Colonic mucosa (tissue), 4 donors: ENCODE results near the gene RAD51B. TPM values are rescaled to one million over a fixed set of nuclear protein-coding genes. Genes with fewer than 3 reads are reported as not detected.

Experiments
- DNase-seq: peaks from one replicate; pipeline ENCODE4 v3.0.0-alpha.2; 2020
- H3K27ac ChIP-seq: fragments of 200-600 bp; one replicate; pipeline ENCODE4 v1.8.0; 2021
- H3K27me3 ChIP-seq: fragments of 200-600 bp; one replicate; pipeline ENCODE4 v1.8.0; 2021
- H3K36me3 ChIP-seq: fragments of 200-600 bp; one replicate; pipeline ENCODE4 v1.8.0; 2021
- H3K4me1 ChIP-seq: fragments of 200-600 bp; one replicate; pipeline ENCODE4 v1.8.0; 2021; ENCODE audit warnings: mild to moderate bottlenecking
- H3K4me3 ChIP-seq: fragments of 200-600 bp; one replicate; pipeline ENCODE4 v1.8.0; 2021
- H3K9ac ChIP-seq, 2 donors: one replicate each; pipeline ENCODE4 v1.7.0; 2013; ENCODE audit warnings: control low read depth in 2 of 2, low read depth in 2 of 2, low read length in 2 of 2
- H3K9me3 ChIP-seq: fragments of 200-600 bp; one replicate; pipeline ENCODE4 v1.8.0; 2021
- CTCF ChIP-seq: fragments of 200-600 bp; IDR thresholded peaks from one replicate; pipeline ENCODE4 v1.8.0; 2022; ENCODE audit warnings: antibody characterized with exemption, mild to moderate bottlenecking
- intact Hi-C: fragments of 100-400 bp; cut with DNase I; formaldehyde crosslinking; loops from one replicate; pipeline ENCODE4 v1.14.1; 2022
- total RNA-seq, 2 donors: library from RNA; stranded (reverse); fragmentation: NEBNext Ultra II Directional in 1 of 2; extraction: Animal tissue kit (Norgen Biotek cat#: 25700) in 1 of 2; gene quantifications; one replicate each; pipeline ENCODE4 v1.2.1, GENCODE V29; 2021
- donor health status: healthy.
- donor health status: DM: no; HTN: no; CAD: no.
- donor health status: DM: no; HTN: no; CAD: no.

Gene RAD51B
- total RNA-seq, 2 donors from 2014 or later = 12.7 to 22.0 TPM

DNA sequence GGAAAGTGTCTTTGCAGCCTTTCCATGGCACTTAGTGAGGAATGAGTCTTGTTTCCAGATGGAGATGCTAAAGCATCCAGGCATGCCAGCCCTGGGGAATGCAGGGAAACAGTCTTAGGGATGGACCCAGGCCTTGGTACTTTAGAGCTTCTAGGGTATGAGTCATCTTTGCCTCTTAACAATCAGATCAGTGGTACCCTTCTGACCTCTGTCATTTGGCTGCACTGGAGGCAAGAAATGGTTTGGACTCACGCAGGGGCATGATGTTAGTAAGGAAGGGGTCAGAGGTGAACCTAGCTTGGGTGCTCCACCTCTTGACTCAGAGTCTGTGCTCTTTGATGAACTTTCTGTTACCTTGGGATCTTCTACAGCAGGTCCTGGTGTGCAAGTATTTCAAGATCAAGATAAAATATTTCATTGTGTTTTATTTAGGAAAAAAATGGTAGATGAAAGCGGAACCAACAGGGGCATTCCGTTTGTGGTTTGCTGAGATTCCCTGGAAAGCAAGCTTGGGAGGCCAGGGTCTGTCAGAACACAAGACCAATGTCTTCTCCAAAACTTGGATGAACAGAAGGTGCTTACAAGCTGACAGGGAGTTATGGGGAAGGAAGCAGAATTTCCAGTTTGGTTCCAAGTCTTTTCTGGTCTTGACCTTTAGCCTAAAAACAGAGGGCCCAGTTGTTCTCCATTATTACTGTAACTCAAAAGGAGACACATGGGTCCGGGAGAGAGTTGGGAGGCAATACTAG is 757.1 kb downstream of the RAD51B start:
- no peaks in the 10 kb centered on the region for H3K4me1 ChIP-seq
- H3K36me3 ChIP-seq = no peaks in the 10 kb centered on the region
- no peaks in the 10 kb centered on the region for H3K9me3 ChIP-seq
- H3K27ac ChIP-seq = no peak overlapping the region
- TF ChIP-seq CTCF = no peak
- H3K27me3 ChIP-seq = no peaks in the 10 kb centered on the region
- intact Hi-C loops = no loop called here
- H3K4me3 ChIP-seq = no peak overlapping the region
- no peak overlapping the region for H3K9ac ChIP-seq
- no peak for DNase-seq

DNA sequence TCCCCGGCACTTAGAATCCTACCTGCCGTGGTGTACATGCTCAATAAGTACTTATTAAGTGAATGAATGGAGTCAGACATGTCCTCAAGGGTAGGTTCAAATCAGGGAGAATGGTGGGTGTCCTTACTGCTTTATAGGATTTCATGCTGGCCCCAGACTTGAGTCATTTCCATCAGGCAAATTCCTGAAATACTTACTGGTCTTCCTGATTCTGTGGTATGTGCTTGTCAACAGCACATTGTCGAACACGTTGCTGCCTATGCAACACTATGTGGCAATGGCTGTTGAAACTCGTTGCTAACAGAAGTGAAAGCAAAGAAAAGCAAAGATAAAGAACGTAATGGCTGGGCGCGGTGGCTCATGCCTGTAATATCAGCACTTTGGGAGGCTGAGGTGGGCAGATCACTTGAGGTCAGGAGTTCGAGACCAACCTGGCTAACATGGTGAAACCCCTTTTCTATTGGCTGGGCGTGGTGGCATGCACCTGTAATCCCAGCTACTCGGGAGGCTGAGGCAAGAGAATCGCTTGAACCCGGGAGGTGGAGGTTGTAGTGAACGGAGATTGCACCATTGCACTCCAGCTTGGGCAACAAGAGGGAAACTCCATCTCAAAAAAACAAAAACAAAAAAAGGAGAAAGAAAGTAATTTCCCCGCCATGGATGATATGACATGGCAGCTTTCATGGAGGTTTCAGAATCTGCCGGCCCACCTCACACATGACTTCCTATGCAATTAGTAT is 758.4 kb downstream of the RAD51B start:
- Histone ChIP-seq H3K36me3 (no peaks in the 10 kb centered on the region), H3K9ac (no peak overlapping the region), H3K27ac (no peak overlapping the region), H3K27me3 (no peaks in the 10 kb centered on the region), H3K4me3 (no peak overlapping the region), H3K9me3 (no peaks in the 10 kb centered on the region), H3K4me1 (no peaks in the 10 kb centered on the region)
- DNase-seq = no peak
- TF ChIP-seq CTCF = no peak
- intact Hi-C loops = no loop called here

DNA sequence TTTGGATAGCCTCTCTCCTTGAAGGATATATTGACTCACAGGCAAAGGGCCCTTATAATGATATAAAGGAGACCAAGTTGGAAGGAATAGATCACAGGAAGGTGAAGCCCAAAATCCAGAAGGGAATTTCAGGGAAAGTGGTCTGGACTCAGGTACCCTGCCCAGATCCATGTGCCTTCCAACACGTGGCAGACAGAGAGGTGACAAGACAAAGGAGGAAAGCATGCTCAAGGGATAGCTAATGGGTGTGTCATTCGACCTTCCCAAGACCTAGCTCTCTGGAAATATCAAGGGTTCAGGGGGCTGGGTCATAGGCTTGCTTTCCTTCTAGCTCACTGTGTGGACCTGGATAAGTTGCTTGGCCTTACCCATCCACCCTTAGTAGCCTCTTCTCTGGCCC is 759.0 kb downstream of the RAD51B start:
- intact Hi-C loops = no loop called here
- no peak for DNase-seq
- no peak overlapping the region for H3K27ac ChIP-seq
- no peaks in the 10 kb centered on the region for H3K36me3 ChIP-seq
- H3K27me3 ChIP-seq = no peaks in the 10 kb centered on the region
- H3K4me3 ChIP-seq = no peak overlapping the region
- no peaks in the 10 kb centered on the region for H3K4me1 ChIP-seq
- no peak for TF ChIP-seq CTCF
- H3K9ac ChIP-seq = no peak overlapping the region
- no peaks in the 10 kb centered on the region for H3K9me3 ChIP-seq

DNA sequence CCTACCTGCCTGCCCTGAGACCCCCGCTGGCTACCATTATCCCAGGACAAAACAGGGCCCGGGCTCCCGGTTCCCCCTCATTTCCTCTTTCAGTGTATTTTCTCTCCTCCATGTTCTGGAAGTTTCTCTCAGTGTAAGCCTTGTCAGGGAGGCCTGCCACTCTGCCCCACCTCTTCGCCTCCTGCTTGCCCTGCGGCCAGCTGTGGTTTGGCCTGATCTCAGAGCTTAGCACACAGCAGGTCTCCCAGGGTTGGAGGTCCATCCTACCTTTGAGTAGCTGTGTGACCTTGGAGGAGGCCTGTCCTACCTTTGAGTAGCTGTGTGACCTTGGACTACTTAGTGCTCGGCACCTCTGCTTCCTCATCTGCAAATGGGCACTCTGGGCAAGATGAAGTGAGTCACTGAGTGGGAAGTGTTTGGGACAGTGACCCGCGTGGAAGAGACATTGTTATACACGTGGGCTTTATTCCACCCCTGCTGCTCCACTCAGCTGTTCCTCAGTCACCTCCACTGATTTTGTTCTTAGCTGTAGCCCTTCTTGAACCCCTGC is 760.6 kb downstream of the RAD51B start:
- Histone ChIP-seq H3K4me1 (no peaks in the 10 kb centered on the region), H3K4me3 (no peak overlapping the region), H3K9me3 (no peaks in the 10 kb centered on the region), H3K36me3 (no peaks in the 10 kb centered on the region), H3K9ac (no peak overlapping the region), H3K27ac (no peak overlapping the region), H3K27me3 (no peaks in the 10 kb centered on the region)
- no peak for TF ChIP-seq CTCF
- DNase-seq = no peak
- intact Hi-C loops = no loop called here

DNA sequence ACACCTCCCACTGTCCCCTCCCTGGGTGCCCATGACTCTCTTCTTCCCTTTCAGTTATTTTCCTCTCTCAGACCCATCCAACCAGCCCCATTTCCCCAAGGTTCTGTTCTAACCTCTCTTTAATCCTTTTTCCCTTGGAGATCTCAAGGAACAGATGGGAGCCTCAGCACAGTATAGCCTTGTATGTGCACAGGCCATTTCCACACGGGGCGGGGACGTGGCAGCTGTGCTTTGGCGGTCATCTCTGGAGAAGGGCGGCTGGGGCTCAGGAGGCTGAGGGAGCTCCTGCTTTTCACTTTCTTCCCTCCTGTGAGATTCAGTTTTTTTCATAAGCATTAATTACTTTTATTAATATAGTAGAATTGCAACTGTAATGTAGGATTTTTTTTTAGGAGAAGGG is 761.1 kb downstream of the RAD51B start:
- intact Hi-C loops = no loop called here
- H3K9ac ChIP-seq = no peak overlapping the region
- H3K27ac ChIP-seq = no peak overlapping the region

More for the DNA sequence above, 761.1 kb downstream of the RAD51B start:
- Histone ChIP-seq H3K27me3 (no peaks in the 10 kb centered on the region), H3K4me3 (no peak overlapping the region), H3K36me3 (no peaks in the 10 kb centered on the region), H3K9me3 (no peaks in the 10 kb centered on the region), H3K4me1 (no peaks in the 10 kb centered on the region)
- DNase-seq = no peak
- TF ChIP-seq CTCF = no peak
